NCI-H524 (cell line): Measurements from ENCODE around the gene ACYP1.

Source experiments
- DNase-seq, 2 experiments: peaks; one replicate each; lab custom pipeline; 2025; lab: John Stamatoyannopoulos, UW

Gene ACYP1

DNA sequence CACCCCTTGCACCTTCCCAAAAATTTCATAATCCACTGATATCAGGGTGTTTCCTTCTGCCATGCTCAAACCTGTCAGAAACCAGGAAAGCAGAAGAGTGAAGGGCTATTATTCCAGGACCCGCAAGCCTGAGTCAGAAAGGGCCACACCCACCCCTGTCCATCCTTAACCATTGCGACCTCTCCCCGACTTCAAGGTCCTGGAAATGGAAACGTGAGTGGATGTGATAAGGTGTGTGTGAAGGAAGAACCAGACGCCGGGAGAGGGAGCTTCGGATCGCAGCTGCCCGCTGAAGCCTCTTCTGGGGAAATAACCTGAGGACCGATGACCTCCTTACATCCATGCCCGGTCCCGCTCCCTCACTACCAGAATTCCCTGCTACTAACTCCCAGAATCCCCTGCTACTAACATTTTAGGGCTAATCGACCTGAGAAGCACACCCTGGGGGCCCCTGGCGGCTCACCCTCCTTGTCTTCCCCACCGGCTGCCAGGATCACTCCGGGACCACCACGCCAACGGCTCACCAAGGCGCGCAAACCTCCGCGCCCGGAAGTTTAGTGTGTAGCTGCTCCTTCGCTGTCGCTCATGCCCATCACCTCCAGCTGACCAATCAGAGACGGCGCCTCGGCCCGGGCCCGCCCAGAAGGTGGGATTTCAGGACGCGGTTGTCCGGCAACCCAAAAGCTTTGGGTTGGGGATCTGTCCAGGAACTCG is at the start of gene ACYP1:
Gene ACYP1, minus strand, starts transcription at position 534 of the 714 bp plus-strand sequence. Its CDS starts 471 bp downstream, at position 63.
- peak; percentile 98 for DNase-seq

DNA sequence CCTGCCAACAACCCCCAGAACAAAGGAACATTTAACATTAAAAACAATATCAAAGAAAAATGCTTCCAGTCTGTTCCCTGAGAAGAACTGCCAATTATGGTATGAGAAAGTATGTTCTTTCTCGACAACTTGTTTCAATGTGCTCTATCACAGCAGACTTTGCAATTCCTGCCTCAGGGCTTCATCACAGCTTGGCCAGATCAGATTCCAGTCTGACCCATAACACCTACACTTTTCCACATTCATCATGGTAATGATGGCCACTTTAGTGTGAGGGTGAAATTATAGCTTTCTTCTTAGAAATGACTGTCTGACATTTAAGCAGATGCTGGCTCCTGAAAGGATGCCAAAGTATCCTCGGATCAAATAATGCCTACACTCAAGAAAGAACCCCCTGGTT is 46.1 kb upstream of the ACYP1 start:
- no peak for DNase-seq

DNA sequence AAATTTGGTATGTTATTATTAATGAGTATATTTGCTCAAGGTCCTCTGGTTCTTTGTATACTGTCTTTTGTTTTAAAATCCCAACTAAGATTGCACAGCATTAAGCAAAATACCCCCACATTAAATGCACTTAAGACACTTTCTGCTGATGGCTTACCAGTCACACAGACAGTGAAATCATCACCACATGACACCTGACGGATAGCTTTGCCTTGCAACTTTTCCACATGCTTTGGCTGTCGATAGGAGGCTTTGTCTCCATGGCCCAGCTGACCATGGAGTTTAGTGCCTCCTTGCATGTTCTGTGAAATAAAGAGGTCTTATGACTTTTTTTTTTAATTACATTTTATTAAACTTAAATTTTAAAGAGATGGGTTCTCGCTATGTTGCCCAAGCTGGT is 43.4 kb upstream of the ACYP1 start:
- no peak for DNase-seq

DNA sequence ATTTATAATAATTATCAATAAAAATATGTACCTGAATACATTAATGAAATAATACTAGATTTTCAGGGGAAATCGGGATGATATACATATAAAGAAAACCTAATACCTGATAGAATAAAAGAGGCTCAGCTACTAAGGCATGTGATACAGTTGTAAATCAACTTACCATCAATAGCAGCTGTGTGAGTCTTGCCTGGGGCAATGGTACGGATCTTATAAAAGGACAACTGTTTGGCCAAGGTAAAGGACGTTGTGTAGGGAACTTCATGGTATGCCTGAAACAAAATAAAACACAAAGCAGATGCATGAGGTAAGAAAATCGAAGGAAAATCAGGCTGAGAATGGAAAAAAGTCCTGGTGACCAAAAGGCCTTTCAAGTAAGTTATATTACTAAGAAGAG is 37.7 kb upstream of the ACYP1 start:
- no peak for DNase-seq

DNA sequence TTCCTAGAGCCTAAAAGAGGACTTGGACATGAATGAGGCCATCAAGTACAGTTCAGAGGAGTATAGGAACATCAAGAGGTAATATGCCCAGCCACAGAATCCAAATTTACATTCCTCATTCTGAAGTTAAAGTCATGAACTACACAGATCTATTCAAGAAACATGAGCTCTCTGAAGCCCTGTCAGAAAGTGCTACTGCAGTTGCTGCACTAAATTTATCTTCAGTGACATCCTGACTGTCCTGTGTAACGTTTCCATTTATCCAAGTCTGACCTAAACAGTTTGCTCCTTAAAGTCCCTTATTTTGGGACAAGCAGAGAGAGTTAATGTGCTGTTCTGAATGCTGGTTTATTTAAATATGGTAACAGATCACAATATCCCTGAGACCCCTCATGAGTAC is 34.9 kb upstream of the ACYP1 start:
- no peak for DNase-seq

DNA sequence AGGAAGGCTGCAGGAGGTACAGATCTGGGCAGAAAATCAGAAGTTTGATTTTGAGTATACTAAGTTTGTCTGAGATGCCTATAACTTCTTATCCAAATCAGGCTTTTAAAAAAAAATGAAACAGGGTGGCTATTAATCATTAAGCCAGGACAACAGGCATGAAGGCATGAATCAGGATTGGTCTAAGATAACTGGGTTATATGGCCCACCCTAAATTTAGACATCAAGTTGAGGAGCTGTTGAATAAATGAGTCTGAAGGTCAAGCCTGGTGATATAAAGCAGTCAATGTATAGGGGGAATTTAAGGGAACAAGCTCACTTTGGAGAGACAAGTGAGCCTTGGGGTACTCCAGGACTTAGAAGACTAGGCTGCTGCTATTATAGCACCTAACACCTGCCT is 34.4 kb upstream of the ACYP1 start:
- no peak for DNase-seq

DNA sequence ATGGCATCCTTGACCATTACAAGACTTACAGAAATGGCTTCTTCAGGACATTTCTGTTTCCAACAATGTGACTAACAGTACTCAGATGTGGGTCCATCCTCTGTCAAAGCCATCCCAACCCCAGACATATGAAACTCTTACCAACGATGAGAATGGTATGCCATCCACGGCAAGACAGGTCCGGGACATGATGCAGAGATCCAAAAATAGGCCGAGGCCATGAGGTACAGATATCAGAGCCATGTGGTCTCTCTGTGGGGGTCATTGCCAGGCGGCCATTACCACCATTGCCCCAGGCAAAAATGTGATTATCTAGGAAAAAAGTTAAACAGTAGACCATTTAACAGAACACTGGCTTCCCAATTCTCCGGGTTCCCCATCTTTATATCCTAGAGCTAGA is 33.1 kb upstream of the ACYP1 start:
- DNase-seq = no peak

DNA sequence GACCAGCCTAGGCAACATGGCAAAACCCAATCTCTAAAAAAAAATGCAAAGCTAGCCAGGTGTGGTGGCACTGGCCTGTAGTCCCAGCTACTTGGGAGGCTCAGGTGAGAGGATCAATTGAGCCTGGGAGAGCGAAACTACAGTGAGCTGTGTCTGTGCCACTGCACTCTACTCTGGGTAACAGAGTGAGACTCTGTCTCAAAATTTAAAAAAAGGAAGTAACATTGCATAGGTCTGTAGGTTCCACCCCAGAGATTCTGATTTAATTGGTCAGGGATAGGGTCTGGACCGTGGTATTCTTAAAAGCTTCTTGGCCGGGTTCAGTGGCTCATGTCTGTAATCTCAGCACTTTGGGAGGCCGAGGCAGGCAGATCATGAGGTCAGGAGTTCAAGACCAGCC is 31.9 kb upstream of the ACYP1 start:
- DNase-seq = no peak

DNA sequence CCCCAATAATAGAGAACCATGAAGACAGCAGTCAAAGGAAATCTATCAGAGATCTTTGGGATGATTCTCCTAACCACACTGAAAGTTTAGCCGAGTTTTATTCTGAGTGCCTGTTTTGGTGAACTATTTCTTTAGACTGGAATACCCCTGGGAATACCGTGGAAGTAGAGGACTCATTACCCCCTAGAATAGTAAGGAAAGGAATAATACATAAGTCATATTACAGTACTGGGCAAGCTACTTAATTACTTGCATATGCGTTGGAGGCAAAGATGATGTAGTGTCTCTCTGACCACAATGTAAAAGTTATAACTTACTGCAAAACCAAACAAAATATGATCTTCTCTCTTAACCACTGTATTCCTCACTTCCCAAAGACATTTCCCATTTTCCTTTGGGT is 31.1 kb upstream of the ACYP1 start:
- no peak for DNase-seq

DNA sequence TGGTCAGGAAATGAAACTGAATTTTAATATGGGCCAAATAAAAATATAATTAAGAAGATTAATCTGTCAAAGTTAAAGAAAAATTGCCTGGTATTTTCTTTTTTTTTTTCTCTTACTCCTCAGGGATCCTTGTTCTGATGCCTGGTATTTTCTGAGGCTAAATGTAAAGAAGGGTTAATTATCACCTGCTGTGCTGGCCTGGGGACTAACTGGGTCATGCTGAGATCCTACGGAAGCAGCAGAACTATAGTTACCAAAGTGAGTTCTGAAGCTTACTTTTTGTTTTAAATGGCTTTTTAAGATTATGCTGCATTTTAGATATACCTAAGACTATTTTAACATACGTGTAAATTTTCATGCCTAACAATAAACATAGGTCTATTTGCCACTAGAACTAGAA is 28.9 kb upstream of the ACYP1 start:
- no peak for DNase-seq

DNA sequence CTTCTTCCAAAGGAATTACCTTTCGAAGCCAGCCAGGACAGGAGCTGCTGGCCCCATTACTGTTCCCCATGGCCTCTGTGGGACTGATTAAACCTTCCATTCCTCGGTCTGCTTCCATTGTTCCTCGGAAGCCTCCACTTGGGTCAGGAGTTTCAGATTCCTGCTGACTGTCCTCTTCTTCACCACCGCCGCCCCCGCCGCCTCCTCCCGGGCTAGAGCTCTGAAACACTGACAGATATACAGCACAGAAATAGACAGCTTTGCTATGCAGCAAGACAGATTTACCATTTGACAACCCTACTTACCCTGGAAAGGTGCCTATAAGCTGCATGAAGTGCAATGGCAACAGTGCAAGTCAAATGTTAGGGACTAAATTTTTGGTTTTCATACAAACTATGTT is 27.4 kb upstream of the ACYP1 start:
- DNase-seq = no peak

DNA sequence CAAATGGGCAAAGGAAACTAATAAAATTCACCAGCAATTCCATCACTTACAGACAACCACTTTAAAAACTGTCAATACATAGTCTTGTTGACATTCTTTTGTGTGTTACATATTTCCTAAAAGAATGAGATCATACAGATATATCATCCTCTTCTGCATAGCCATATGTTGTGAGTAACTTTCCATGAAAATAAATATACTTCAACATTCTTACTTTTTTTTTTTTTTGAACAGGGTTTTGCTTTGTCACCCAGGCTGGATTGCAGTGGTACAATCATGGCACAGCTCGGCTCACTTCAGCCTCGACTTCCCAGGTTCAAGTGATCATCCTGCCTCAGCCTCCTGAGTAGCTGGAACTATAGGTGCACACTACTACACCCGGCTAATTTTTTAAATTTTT is 26.5 kb upstream of the ACYP1 start:
- no peak for DNase-seq

DNA sequence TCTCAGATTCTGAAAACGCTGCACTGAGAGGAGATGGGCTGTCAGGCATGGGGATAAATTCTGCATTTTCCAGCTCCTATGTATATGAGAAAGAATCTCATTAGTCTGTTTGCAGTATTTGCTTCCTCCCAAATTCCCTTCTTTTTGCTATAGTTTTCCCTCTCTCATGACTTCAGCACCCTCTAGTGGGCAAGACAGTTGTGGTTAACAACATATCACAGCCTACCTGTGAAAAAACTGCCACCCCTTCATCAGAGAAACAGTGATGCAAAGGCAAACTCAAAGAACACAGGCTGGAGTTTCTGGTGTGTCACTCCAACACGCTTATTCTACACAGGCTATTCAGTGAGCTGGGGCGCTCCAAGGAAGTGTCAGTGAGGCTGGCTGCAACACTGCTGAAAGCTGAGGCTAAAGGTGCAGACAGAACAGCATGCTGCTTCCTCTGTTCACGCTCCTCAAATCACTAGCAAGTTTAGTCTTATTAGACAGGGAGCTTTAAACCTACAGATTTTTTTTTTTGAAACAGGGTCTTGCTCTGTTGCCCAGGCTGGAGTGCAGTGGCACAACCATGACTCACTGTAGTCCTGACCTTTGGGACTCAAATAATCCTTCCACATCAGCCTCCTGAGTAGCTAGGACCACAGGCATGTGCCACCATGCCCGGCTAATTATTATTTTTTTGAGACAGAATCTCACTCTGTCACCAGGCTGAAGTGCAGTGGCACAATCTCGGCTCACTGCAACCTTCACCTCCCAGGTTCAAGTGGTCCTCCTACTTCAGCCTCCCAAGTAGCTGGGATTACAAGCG is 24.9 kb upstream of the ACYP1 start:
- peak; percentile 64 to 76 for DNase-seq

DNA sequence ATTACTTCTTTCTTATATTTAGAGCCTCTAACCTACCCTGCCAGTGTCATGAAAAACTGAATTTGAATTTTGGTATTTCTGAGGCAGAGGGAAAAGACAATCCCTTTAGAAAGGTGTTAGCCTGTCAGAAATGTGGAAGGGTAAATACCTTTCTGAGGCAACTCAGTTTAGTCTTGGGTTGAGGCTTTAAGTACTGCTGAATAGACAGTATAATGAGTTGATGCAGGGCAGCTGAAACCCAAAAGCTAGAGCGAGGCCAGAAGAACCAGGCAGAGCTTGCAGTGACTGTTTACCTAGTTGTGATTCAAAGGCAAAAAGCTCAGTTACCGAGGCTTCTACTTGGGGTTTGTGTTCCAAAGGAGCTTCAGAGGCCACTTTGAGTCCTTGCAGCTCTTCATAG is 24.3 kb upstream of the ACYP1 start:
- DNase-seq = no peak

DNA sequence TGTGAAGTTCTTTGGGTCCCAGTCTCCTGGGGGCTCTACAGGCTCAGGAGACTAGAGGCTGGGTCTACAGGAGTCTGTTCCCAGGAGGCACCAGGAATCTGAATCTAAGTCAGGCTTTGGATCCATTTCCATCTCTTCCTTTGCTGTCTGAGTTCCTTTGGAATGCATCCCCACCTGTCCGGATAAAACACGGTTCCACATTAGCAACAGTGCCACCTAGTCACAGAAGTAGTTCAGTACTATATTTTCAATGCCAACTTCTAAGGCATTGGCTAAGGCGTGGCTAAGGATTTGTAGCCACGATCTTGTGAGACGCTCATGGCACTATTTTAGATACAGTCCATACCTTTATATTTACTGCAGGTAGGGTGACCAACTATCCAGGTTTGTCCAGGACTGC is 20.7 kb upstream of the ACYP1 start:
- peak; percentile 18 to 61 for DNase-seq

DNA sequence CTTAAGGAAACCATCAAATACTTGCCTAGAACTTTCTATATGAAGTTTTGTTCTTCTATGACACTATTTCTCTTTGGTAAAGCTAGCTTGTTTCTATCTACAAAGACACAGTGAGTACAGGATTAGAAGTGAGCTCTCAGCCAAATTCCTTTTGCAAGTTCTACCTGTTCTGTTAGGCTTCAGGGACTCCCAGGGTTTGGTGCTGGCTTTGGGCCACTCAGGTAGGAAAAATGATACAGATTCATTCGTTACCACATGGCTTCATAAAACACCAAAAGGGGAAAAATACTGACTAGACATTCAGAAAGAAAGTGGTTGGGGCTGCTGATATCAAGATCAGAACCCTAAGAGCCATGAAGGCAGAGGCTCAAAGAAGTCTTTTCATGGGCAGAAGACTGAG is 19.4 kb upstream of the ACYP1 start:
- DNase-seq = no peak

DNA sequence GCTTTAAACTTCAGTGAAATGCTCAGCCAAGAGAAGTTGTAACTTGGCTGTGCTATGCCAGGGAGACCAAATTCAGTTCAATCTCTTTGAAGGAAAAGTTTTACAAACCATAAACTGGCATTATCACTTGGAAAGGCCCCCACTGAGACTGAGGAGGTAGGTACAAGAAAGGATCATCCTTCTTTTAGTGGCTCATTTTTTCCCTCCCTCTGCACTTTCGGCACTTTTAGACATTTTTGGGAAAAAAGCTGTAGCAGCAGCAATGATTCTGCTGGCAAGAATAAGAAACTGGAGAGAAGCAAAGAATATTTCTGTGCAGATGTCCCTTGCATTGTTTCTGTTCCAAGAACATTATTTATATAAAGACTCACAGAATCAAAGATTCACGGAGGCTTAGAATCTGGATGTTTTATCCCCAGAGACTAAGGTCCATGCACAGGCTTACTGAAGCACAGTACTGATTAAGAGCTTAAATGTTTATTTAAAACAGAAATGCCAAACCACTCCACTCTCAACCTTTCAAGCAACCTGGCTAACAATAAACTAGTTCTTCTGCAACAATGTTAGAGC is 17.9 kb upstream of the ACYP1 start:
- no peak for DNase-seq

DNA sequence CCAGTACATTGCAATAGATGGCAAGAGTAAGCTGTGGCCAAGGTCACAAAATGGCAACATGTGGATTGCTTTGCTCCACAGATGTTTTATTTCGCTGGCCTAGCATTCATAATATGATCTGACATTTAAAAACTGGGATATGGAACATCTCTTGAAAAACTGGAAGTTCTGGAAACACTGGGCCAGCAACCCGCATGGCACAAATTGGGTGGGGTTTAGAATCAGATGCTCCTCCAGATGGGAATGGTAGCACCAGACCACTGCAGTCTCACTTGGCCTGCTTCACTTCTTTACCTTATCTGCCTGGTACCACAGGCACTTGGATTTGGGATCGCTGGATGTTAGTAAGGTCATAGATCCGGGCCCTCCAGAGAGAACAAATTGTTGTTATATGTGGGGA is 15.7 kb upstream of the ACYP1 start:
- DNase-seq = no peak

DNA sequence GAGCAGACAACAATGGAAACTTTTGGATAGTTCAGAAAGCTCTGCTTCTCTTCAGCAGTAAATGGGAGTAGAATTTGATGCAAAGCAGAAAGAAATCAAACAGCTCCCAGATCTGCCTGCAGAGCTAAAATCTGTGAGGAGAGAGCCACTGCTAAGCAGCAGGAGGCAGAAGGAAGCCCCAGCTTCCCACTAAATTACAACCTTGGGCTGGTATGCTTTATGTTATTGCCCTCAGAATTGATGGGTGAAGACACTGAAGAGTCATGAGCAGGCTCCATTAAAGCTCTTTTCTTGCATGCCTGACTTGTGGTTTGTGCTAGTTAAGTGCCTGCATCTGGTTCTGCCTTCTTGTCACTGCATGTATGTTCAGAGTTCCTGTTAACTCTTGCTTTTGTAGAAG is 14.0 kb upstream of the ACYP1 start:
- no peak for DNase-seq

DNA sequence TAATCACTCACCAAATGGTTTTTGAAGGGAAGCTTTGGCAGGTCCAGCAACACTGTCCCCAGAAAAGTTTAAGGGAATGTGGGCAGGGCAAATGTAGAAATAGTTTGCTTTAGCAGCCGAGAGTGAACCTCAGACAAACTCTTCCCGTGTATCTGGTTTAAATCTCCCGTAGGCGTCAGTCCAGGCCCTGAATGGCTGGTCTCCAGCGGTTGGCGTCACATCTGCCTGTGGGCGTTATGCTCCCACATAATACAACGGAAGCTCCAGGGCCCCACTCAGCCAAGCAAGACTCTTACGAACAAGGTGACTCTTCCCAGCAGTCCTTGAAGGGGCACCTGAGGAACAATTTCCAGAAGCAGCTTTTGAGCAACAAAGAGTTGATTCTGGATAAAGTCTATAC is 6.6 kb upstream of the ACYP1 start:
- DNase-seq = no peak

DNA sequence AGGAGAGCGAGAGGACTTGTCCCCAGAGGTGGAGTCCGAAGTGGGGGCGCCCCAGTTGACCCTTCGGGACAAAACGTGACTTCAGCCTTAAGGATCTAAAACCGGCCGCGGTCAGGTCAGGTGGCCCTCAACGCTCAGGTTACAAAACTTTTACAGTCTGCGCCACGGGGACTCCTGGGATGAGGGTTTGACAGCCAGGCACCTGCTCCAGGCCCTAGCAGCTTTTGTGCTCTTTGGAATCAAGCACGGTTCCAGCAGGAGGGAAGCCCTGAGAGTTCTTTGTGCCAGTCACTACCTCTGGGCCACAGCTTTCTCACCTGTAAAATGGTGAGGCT is 6.0 kb upstream of the ACYP1 start:
- no peak for DNase-seq

DNA sequence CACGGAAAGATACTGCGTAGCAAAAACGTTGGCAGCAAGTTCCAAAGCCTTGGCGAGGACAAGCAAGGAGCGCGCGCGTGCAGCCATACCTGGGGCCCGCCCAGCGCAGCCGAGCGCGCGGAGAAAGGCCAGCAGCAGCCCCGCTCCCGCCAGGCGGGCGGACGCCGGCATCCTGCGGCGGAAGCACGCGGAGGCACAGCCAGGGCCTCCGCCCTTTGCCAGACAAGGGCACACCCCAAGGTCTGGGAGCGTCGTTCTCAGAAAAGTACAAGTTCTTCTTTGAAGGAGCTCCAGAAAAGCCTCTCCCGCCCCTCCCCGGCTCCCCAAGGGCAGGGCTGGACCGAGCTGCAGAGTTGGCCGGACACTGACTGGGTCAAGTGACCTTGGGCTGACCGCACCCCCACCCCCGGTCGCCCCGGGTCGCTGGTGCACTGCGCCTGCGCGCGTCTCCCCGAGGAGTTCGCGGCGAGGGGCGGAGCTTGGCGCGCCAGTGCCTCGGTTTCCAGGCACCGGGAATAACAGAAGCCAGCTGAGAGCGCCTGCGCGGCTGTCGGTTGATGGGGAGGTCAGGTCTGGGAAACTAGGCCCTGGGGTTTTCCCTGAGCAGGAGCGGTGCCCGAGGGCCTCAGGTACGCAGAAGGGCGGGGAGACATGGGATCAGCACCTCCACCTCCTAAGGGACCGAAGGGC is 5.4 kb upstream of the ACYP1 start, which contains the start of gene ZC2HC1C:
Gene ZC2HC1C, plus strand, starts transcription at position 521 of the 690 bp plus-strand sequence. CDS start 933 bp downstream, outside the sequence.
- DNase-seq = peak; percentile 73 to 81
